ENCODE measurements around the gene NRIP1.
"Not testable (repeated sequence)": the region's sequence is repeated elsewhere in the genome, so short reads cannot be mapped to it uniquely, and the experiment has no call there.

Gene NRIP1

DNA sequence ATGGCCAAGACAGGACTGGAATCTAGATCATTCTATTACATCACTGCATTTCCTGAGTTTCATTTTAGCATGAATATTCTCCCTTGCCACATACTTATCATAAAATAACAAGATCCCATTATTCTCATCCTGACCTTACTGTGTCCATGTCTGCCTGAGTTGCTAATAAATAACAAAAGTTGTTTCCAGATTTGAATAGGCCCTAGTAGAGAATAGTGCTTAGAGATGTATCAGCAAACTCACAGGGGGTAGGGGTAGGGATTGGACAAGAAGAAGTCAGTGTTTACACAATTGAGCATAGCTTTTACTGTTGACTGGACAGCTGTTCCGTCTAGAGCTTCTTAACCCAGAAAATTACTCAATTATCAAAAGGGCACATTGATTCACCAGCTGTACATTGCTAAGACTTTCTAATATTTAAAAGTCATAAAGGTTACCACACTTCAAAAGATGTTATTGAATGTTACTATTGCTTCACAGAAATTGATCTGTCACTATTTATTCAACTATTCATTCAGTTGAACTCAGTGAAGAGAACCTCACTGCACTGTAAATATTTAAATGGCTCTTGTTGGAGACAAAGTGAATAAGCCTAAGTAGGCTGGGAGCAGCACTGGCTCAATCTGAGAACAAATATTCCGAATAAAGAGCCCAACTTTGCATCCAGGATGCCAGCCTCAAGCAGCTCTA, 121.9 kb downstream of the NRIP1 start:
- no peaks in the 10 kb centered on the region for H3K27me3 ChIP-seq
- H3K9me3 ChIP-seq: no peaks in the 10 kb centered on the region
- H3K4me1 ChIP-seq (ENCODE audit: control insufficient read depth in 1 of 2, insufficient read depth in 1 of 2, low read depth in 1 of 2, low read length in 1 of 2): no peaks in the 10 kb centered on the region
- TF ChIP-seq, protein P1, sequence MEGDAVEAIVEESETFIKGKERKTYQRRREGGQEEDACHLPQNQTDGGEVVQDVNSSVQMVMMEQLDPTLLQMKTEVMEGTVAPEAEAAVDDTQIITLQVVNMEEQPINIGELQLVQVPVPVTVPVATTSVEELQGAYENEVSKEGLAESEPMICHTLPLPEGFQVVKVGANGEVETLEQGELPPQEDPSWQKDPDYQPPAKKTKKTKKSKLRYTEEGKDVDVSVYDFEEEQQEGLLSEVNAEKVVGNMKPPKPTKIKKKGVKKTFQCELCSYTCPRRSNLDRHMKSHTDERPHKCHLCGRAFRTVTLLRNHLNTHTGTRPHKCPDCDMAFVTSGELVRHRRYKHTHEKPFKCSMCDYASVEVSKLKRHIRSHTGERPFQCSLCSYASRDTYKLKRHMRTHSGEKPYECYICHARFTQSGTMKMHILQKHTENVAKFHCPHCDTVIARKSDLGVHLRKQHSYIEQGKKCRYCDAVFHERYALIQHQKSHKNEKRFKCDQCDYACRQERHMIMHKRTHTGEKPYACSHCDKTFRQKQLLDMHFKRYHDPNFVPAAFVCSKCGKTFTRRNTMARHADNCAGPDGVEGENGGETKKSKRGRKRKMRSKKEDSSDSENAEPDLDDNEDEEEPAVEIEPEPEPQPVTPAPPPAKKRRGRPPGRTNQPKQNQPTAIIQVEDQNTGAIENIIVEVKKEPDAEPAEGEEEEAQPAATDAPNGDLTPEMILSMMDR (IDR thresholded peaks at IDR 0.05): no peak
- no peak overlapping the region for H3K4me3 ChIP-seq (ENCODE audit: low read depth in 1 of 2, low read length in 1 of 2)
- no peak overlapping the region for H3K27ac ChIP-seq
- H3K36me3 ChIP-seq: no peaks in the 10 kb centered on the region

DNA sequence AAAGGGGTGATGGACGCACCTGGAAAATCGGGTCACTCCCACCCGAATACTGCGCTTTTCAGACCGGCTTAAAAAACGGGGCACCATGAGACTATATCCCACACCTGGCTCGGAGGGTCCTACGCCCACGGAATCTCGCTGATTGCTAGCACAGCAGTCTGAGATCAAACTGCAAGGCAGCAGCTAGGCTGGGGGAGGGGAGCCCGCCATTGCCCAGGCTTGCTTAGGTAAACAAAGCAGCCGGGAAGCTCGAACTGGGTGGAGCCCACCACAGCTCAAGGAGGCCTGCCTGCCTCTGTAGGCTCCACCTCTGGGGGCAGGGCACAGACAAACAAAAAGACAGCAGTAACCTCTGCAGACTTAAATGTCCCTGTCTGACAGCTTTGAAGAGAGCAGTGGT, 137.5 kb downstream of the NRIP1 start:
- H3K27ac ChIP-seq; H3K9me3 ChIP-seq; H3K4me3 ChIP-seq (ENCODE audit: low read depth in 1 of 2, low read length in 1 of 2); H3K36me3 ChIP-seq; H3K4me1 ChIP-seq (ENCODE audit: control insufficient read depth in 1 of 2, insufficient read depth in 1 of 2, low read depth in 1 of 2, low read length in 1 of 2); H3K27me3 ChIP-seq: not testable (repeated sequence)

DNA sequence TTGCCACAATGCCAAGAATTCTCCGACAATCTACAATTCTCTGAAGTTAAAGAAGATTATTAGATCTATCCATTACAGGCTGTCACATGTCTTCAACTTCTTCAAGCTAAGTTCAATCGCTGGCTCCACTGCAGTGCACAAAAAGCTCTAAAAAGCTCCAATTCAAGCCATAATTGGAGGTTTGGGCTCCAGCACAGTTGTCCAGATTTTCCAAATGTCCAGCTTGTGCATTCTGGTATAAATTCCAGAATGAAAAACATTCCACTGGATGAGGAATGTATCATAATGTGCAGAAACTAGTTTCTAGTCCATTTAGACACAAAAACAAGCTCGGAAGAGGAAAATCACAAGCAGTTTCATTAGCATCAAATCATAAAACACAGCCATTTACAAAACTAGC, 138.6 kb downstream of the NRIP1 start:
- TF ChIP-seq, protein P1 (IDR thresholded peaks at IDR 0.05): no peak
- Histone ChIP-seq H3K27me3 (no peaks in the 10 kb centered on the region), H3K4me1 (ENCODE audit: control insufficient read depth in 1 of 2, insufficient read depth in 1 of 2, low read depth in 1 of 2, low read length in 1 of 2) (no peaks in the 10 kb centered on the region), H3K27ac (no peak overlapping the region), H3K4me3 (ENCODE audit: low read depth in 1 of 2, low read length in 1 of 2) (no peak overlapping the region), H3K36me3 (no peaks in the 10 kb centered on the region), H3K9me3 (no peaks in the 10 kb centered on the region)

DNA sequence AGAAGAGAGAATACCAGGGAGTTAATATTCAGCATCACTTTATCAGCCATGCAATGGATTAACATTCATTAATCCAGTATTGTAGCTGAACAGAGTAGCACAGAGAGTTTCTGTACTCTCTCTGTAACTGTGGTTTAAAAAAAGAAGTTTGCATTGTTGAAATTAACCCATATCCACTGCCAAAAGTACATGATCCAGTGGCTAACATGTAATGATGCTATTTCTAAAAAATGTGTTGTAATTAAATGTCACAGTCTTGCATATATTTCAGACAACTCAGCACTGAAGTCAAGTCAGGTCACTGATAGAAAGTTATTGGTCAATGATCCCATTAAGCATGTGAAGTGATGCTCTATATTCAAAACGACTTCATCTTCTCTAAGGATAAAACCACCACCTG, 141.3 kb downstream of the NRIP1 start:
- TF ChIP-seq, protein P1 (IDR thresholded peaks at IDR 0.05): no peak
- no peaks in the 10 kb centered on the region for H3K27me3 ChIP-seq
- no peaks in the 10 kb centered on the region for H3K36me3 ChIP-seq
- no peaks in the 10 kb centered on the region for H3K9me3 ChIP-seq
- H3K4me1 ChIP-seq (ENCODE audit: control insufficient read depth in 1 of 2, insufficient read depth in 1 of 2, low read depth in 1 of 2, low read length in 1 of 2): no peaks in the 10 kb centered on the region
- H3K4me3 ChIP-seq (ENCODE audit: low read depth in 1 of 2, low read length in 1 of 2): no peak overlapping the region
- no peak overlapping the region for H3K27ac ChIP-seq

DNA sequence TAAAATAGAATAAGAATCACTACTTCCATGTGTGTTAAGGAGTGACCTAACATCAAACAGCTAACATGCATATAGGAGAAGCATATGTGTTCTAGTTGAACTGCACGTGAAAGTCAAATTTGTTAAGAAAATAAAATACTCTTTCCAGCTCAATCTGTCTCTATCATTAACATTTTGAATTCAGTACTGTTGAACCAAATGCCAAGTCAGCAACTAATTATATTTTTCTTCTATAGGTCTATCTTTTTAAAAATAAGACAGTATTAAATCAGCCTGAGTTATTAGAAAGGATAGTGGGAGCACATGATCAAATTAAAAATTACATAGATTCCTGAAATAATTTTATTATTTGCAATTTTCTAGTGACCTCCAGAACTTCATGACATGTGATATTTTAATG, 141.8 kb downstream of the NRIP1 start:
- TF ChIP-seq, protein P1 (IDR thresholded peaks at IDR 0.05): no peak
- Histone ChIP-seq H3K9me3 (no peaks in the 10 kb centered on the region), H3K4me1 (ENCODE audit: control insufficient read depth in 1 of 2, insufficient read depth in 1 of 2, low read depth in 1 of 2, low read length in 1 of 2) (no peaks in the 10 kb centered on the region), H3K36me3 (no peaks in the 10 kb centered on the region), H3K27me3 (no peaks in the 10 kb centered on the region), H3K27ac (no peak overlapping the region), H3K4me3 (ENCODE audit: low read depth in 1 of 2, low read length in 1 of 2) (no peak overlapping the region)

DNA sequence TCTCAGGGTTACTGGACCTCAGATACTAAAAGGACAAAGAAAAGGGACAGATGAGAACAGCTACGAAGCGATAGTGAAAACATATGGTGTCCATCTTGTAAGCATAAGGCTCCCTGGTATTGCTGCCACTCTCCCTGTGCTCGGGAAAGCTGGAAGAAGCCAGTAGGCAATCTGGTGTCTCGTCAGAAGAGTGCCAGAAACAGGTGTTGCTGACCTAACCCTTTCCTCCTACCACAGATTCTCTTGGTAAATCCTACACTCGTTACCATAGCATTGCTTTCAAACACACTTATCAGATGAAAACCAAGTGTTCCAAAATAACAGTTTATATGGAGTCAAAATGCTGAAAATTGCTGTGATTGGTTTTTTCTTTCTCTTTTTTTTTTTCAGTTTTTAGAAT, 146.3 kb downstream of the NRIP1 start:
- Histone ChIP-seq H3K4me3 (ENCODE audit: low read depth in 1 of 2, low read length in 1 of 2) (no peak overlapping the region), H3K4me1 (ENCODE audit: control insufficient read depth in 1 of 2, insufficient read depth in 1 of 2, low read depth in 1 of 2, low read length in 1 of 2) (no peaks in the 10 kb centered on the region), H3K27ac (no peak overlapping the region), H3K27me3 (no peaks in the 10 kb centered on the region), H3K36me3 (no peaks in the 10 kb centered on the region), H3K9me3 (no peaks in the 10 kb centered on the region)
- TF ChIP-seq, protein P1 (IDR thresholded peaks at IDR 0.05): no peak
